ENCODE measurements around the gene LFNG.

LFNG gene

GRCh38 chr7:2474224-2474623, 45.4 kb upstream of the LFNG start:
- no peak overlapping the region for H3K4me3 ChIP-seq (replicated peaks; ENCODE audit: low read depth, low read length)
- no peak for DNase-seq (ENCODE audit: extremely low read depth, low read depth)
- no peak for TF ChIP-seq CTCF (IDR thresholded peaks at IDR 0.05; ENCODE audit: low read depth, low read length, missing control alignments)

- TF ChIP-seq CTCF (IDR thresholded peaks at IDR 0.05; ENCODE audit: low read depth, low read length, missing control alignments): no peak
- no peak for DNase-seq (ENCODE audit: extremely low read depth, low read depth)
- H3K4me3 ChIP-seq (replicated peaks; ENCODE audit: low read depth, low read length): no peak overlapping the region
These were observed 44.5 kb upstream of the LFNG start for GRCh38 chr7:2474813-2475677.

- no peak for DNase-seq (ENCODE audit: extremely low read depth, low read depth)
- TF ChIP-seq CTCF (IDR thresholded peaks at IDR 0.05; ENCODE audit: low read depth, low read length, missing control alignments): no peak
- H3K4me3 ChIP-seq (replicated peaks; ENCODE audit: low read depth, low read length): no peak overlapping the region
These were observed 43.9 kb upstream of the LFNG start for GRCh38 chr7:2475678-2476015.

- no peak within 1 kb of the TSS for H3K4me3 ChIP-seq (replicated peaks; ENCODE audit: low read depth, low read length)
- no peak for DNase-seq (ENCODE audit: extremely low read depth, low read depth)
- TF ChIP-seq CTCF (IDR thresholded peaks at IDR 0.05; ENCODE audit: low read depth, low read length, missing control alignments): no peak
These were observed 43.3 kb upstream of the LFNG start, which contains the start of gene GRIFIN for GRCh38 chr7:2476298-2476697. Gene GRIFIN (minus strand): TSS chr7:2476398. CDS start chr7:2476383, 15 bp downstream.

GRCh38 chr7:2476776-2477446, 42.7 kb upstream of the LFNG start:
- DNase-seq (ENCODE audit: extremely low read depth, low read depth): no peak
- no peak for TF ChIP-seq CTCF (IDR thresholded peaks at IDR 0.05; ENCODE audit: low read depth, low read length, missing control alignments)
- H3K4me3 ChIP-seq (replicated peaks; ENCODE audit: low read depth, low read length): no peak overlapping the region

- no peak overlapping the region for H3K4me3 ChIP-seq (replicated peaks; ENCODE audit: low read depth, low read length)
- DNase-seq (ENCODE audit: extremely low read depth, low read depth): no peak
- peak; percentile 82 for TF ChIP-seq CTCF (IDR thresholded peaks at IDR 0.05; ENCODE audit: low read depth, low read length, missing control alignments)
These were observed 41.9 kb upstream of the LFNG start for GRCh38 chr7:2477447-2478398.

Measured in HFF-Myc (cell line).